ENCODE data around the gene ZWILCH.

GRCh38 chr15:66581972-66582537 lies 76.9 kb downstream of the ZWILCH start:
- no peak for TF ChIP-seq POLR2A (IDR thresholded peaks at IDR 0.05; ENCODE audit: low read depth, low read length)
- TF ChIP-seq TAF1 (IDR thresholded peaks at IDR 0.05; ENCODE audit: borderline replicate concordance, low read depth, low read length) = no peak

Measured in GM12892 (cell line).